HUES6 (cell line): ENCODE results near the gene SNX5.

ENCODE experiments used
- H3K27ac ChIP-seq: 2 replicates; pipeline ENCODE4 v1.7.0; 2013; ENCODE audit warnings: low read depth, mild to moderate bottlenecking, low read length, inconsistent platforms
- H3K27me3 ChIP-seq: 2 replicates; pipeline ENCODE4 v1.6.1; 2013; ENCODE audit warnings: low read length; ENCODE audit not compliant: control insufficient read depth, insufficient read depth
- H3K36me3 ChIP-seq: 2 replicates; pipeline ENCODE4 v1.6.1; 2013; ENCODE audit warnings: low read length; ENCODE audit not compliant: control insufficient read depth, insufficient read depth
- H3K4me1 ChIP-seq: 2 replicates; pipeline ENCODE4 v1.6.1; 2013; ENCODE audit warnings: low read length; ENCODE audit not compliant: control insufficient read depth, insufficient read depth
- H3K4me3 ChIP-seq: 2 replicates; pipeline ENCODE4 v1.5.1; 2013; ENCODE audit warnings: low read depth, low read length
- H3K9ac ChIP-seq: one replicate; pipeline ENCODE4 v1.6.1; 2013; ENCODE audit warnings: mild to moderate bottlenecking, low read length
- H3K9me3 ChIP-seq: 2 replicates; pipeline ENCODE4 v1.6.1; 2013; ENCODE audit warnings: low read depth, low read length; ENCODE audit not compliant: control insufficient read depth, insufficient read depth

Gene SNX5

GRCh38 chr20:18005990-18006364 is 37.4 kb upstream of the SNX5 start:
- no peak overlapping the region for H3K4me3 ChIP-seq

GRCh38 chr20:18005170-18005989 is 36.8 kb upstream of the SNX5 start:
- Histone ChIP-seq H3K4me3 (no peak overlapping the region), H3K36me3 (no peaks in the 10 kb centered on the region), H3K27ac (no peak overlapping the region), H3K9ac (no peak overlapping the region), H3K4me1 (peaks cover 20% of the 10 kb centered on the region; the same call in 1 of the 2 replicates), H3K27me3 (no peaks in the 10 kb centered on the region), H3K9me3 (no peaks in the 10 kb centered on the region)

More at GRCh38 chr20:18005990-18006364, 37.4 kb upstream of the SNX5 start:
- H3K9me3 ChIP-seq, result no peaks in the 10 kb centered on the region
- H3K36me3 ChIP-seq, result no peaks in the 10 kb centered on the region
- peaks cover 20% of the 10 kb centered on the region; the same call in 1 of the 2 replicates for H3K4me1 ChIP-seq
- no peak overlapping the region for H3K27ac ChIP-seq
- no peak overlapping the region for H3K9ac ChIP-seq
- H3K27me3 ChIP-seq, result no peaks in the 10 kb centered on the region

GRCh38 chr20:18004384-18005031 is 35.9 kb upstream of the SNX5 start:
- no peaks in the 10 kb centered on the region for H3K27me3 ChIP-seq
- no peak overlapping the region for H3K9ac ChIP-seq
- no peak overlapping the region for H3K27ac ChIP-seq

GRCh38 chr20:18003897-18004296 is 35.3 kb upstream of the SNX5 start:
- Histone ChIP-seq H3K36me3 (no peaks in the 10 kb centered on the region), H3K27me3 (no peaks in the 10 kb centered on the region), H3K4me1 (peaks cover 20% of the 10 kb centered on the region; the same call in 1 of the 2 replicates), H3K27ac (no peak overlapping the region), H3K9me3 (no peaks in the 10 kb centered on the region), H3K9ac (no peak overlapping the region), H3K4me3 (no peak overlapping the region)

More at GRCh38 chr20:18004384-18005031, 35.9 kb upstream of the SNX5 start:
- Histone ChIP-seq H3K4me1 (peaks cover 20% of the 10 kb centered on the region; the same call in 1 of the 2 replicates), H3K9me3 (no peaks in the 10 kb centered on the region), H3K36me3 (no peaks in the 10 kb centered on the region), H3K4me3 (no peak overlapping the region)

- H3K27ac ChIP-seq, result no peak overlapping the region
- H3K9me3 ChIP-seq, result no peaks in the 10 kb centered on the region
- peaks cover 22% of the 10 kb centered on the region; the same call in 1 of the 2 replicates for H3K4me1 ChIP-seq
- H3K36me3 ChIP-seq, result no peaks in the 10 kb centered on the region
- H3K27me3 ChIP-seq, result no peaks in the 10 kb centered on the region
- no peak overlapping the region for H3K9ac ChIP-seq
- H3K4me3 ChIP-seq, result no peak overlapping the region
Measured at GRCh38 chr20:18001131-18001921, 32.7 kb upstream of the SNX5 start.

GRCh38 chr20:17999566-17999965 is 31.0 kb upstream of the SNX5 start:
- no peak overlapping the region for H3K9ac ChIP-seq
- H3K4me1 ChIP-seq, result peaks cover 17% of the 10 kb centered on the region; the same call in 1 of the 2 replicates
- no peaks in the 10 kb centered on the region for H3K27me3 ChIP-seq
- no peak overlapping the region for H3K27ac ChIP-seq
- H3K9me3 ChIP-seq, result no peaks in the 10 kb centered on the region
- H3K4me3 ChIP-seq, result no peak overlapping the region
- no peaks in the 10 kb centered on the region for H3K36me3 ChIP-seq

GRCh38 chr20:17998446-17998845 is 29.9 kb upstream of the SNX5 start:
- no peaks in the 10 kb centered on the region for H3K36me3 ChIP-seq
- peaks cover 12% of the 10 kb centered on the region; the same call in 1 of the 2 replicates for H3K4me1 ChIP-seq
- no peak overlapping the region for H3K9ac ChIP-seq
- H3K27me3 ChIP-seq, result no peaks in the 10 kb centered on the region
- H3K4me3 ChIP-seq, result no peak overlapping the region
- H3K9me3 ChIP-seq, result no peaks in the 10 kb centered on the region
- no peak overlapping the region for H3K27ac ChIP-seq

GRCh38 chr20:17995967-17996819 is 27.6 kb upstream of the SNX5 start:
- H3K4me1 ChIP-seq, result peaks cover 7% of the 10 kb centered on the region; the same call in 1 of the 2 replicates
- no peaks in the 10 kb centered on the region for H3K9me3 ChIP-seq
- H3K36me3 ChIP-seq, result no peaks in the 10 kb centered on the region; the same call in 1 of the 2 replicates
- no peaks in the 10 kb centered on the region for H3K27me3 ChIP-seq
- H3K4me3 ChIP-seq, result 0 out of 2 replicates have a peak overlapping the region, but pooled peaks have one; percentile 20
- H3K9ac ChIP-seq, result peak overlapping the region; percentile 16
- H3K27ac ChIP-seq, result no peak overlapping the region

GRCh38 chr20:17993546-17993945 is 25.0 kb upstream of the SNX5 start:
- Histone ChIP-seq H3K27ac (no peak overlapping the region), H3K36me3 (peaks cover 23% of the 10 kb centered on the region), H3K9me3 (no peaks in the 10 kb centered on the region), H3K9ac (no peak overlapping the region), H3K27me3 (no peaks in the 10 kb centered on the region), H3K4me3 (no peak overlapping the region), H3K4me1 (peaks cover 7% of the 10 kb centered on the region; the same call in 1 of the 2 replicates)

GRCh38 chr20:17992847-17993513 is 24.4 kb upstream of the SNX5 start:
- Histone ChIP-seq H3K4me1 (peaks cover 7% of the 10 kb centered on the region; the same call in 1 of the 2 replicates), H3K36me3 (peaks cover 28% of the 10 kb centered on the region), H3K9ac (no peak overlapping the region), H3K4me3 (no peak overlapping the region), H3K27ac (no peak overlapping the region), H3K27me3 (no peaks in the 10 kb centered on the region), H3K9me3 (no peaks in the 10 kb centered on the region)
